K562 (cell line): ENCODE results near the gene C4orf54. TPM values are rescaled to one million over a fixed set of nuclear protein-coding genes. Genes with fewer than 3 reads are reported as not detected.

Source experiments
- ATAC-seq: fragments of 200-7000 bp; cut with Tn5 transposase; 3 replicates; pipeline ENCODE4 v1.9.1; 2020; ENCODE audit warnings: moderate library complexity
- BruUV-seq: library from RNA; stranded (reverse); fragments of 400-500 nt; replicated peaks from 2 replicates; lab custom pipeline; 2021; lab: Mats Ljungman, UMichigan
- CTCF ChIA-PET: fragments of 300-600 bp; formaldehyde crosslinking; extraction: SDS; loops from one replicate; lab custom pipeline; 2021; ENCODE audit warnings: low intra/inter-chr PET ratio; lab: Yijun Ruan, JAX
- POLR2A ChIA-PET: fragments of 300-600, 350-650 bp; sonication (Branson Sonifier 250); formaldehyde crosslinking; extraction: SDS; loops from one replicate; lab custom pipeline; 2021; ENCODE audit warnings: antibody characterized with exemption, inconsistent platforms; lab: Yijun Ruan, JAX
- DNase-seq, 4 experiments: peaks; one replicate each; pipeline versions ENCODE4 v3.0.0 to v3.0.0-alpha.2; 2011 to 2018; ENCODE audit warnings: low spot score in 3 of 4, mixed read lengths in 3 of 4; ENCODE audit errors: extremely low read depth in 1 of 4
- FAIRE-seq: peaks from 2 replicates; lab custom pipeline; 2011; peaks lifted over from hg19 to GRCh38; lab: Jason Lieb, UNC
- H2AFZ ChIP-seq: 2 replicates; pipeline ENCODE4 v1.6.0; 2011; ENCODE audit warnings: low read depth, low read length, control low read depth, inconsistent platforms
- H3K27ac ChIP-seq: fragments of 200-600 bp; 3 replicates; pipeline ENCODE4 v1.8.0; 2011; ENCODE audit warnings: low read depth, mild to moderate bottlenecking, control low read depth, inconsistent platforms, low read length, moderate library complexity, mixed read lengths; ENCODE audit errors: extremely low read depth
- H3K27me3 ChIP-seq, 2 experiments: fragments of 300-600 bp in 1 of 2; 2 replicates in 1 of 2; 3 replicates in 1 of 2; pipeline versions ENCODE4 v1.6.0 to v1.8.0; 2011; ENCODE audit warnings: inconsistent platforms in 2 of 2, low read length in 2 of 2, mild to moderate bottlenecking in 1 of 2, mixed read lengths in 1 of 2, moderate library complexity in 1 of 2; ENCODE audit not compliant: control insufficient read depth in 2 of 2, insufficient read depth in 2 of 2
- H3K36me3 ChIP-seq: fragments of 300-600 bp; 3 replicates; pipeline ENCODE4 v1.8.0; 2011; ENCODE audit warnings: mild to moderate bottlenecking, low read length, inconsistent platforms; ENCODE audit not compliant: control insufficient read depth, insufficient read depth
- H3K4me1 ChIP-seq, 2 experiments: fragments of 200-600 bp in 1 of 2; replicated peaks in 1 of 2; 2 replicates in 1 of 2; 3 replicates in 1 of 2; pipeline versions ENCODE4 v1.5.1 to v1.8.0; 2011; ENCODE audit warnings: inconsistent platforms in 2 of 2, low read length in 2 of 2, mild to moderate bottlenecking in 1 of 2, mixed read lengths in 1 of 2, moderate library complexity in 1 of 2; ENCODE audit not compliant: control insufficient read depth in 2 of 2, insufficient read depth in 2 of 2
- H3K4me2 ChIP-seq: 2 replicates; pipeline ENCODE4 v1.6.1; 2011; ENCODE audit warnings: low read length, control low read depth, inconsistent platforms, mixed read lengths; ENCODE audit not compliant: insufficient read depth
- H3K4me3 ChIP-seq: fragments of 200-600 bp; sonication (generic), shearing (Covaris generic); 2 replicates; pipeline ENCODE4 v1.5.1; 2016; ENCODE audit warnings: control low read depth, inconsistent platforms
- H3K79me2 ChIP-seq: fragments of 200-600 bp; 3 replicates; pipeline ENCODE4 v1.8.0; 2011; ENCODE audit warnings: low read length, inconsistent platforms; ENCODE audit not compliant: control insufficient read depth, insufficient read depth
- H3K9ac ChIP-seq, 2 experiments: 2 replicates each; pipeline versions ENCODE4 v1.6.0 to v1.6.1; 2011; ENCODE audit warnings: low read depth in 2 of 2, low read length in 2 of 2, control low read depth in 1 of 2, inconsistent platforms in 1 of 2, mild to moderate bottlenecking in 1 of 2, mixed read lengths in 1 of 2; ENCODE audit not compliant: insufficient read depth in 1 of 2
- H3K9me1 ChIP-seq: one replicate; pipeline ENCODE4 v1.6.0; 2011; ENCODE audit warnings: inconsistent platforms, mild to moderate bottlenecking, low read length, moderate library complexity; ENCODE audit not compliant: control insufficient read depth, insufficient read depth
- H3K9me3 ChIP-seq: replicated peaks from 2 replicates; pipeline ENCODE4 v1.5.1; 2011; ENCODE audit warnings: low read depth, low read length, inconsistent platforms; ENCODE audit not compliant: control insufficient read depth, insufficient read depth
- H4K20me1 ChIP-seq: replicated peaks from 2 replicates; pipeline ENCODE4 v1.6.1; 2011; ENCODE audit warnings: low read length, inconsistent platforms, mixed read lengths; ENCODE audit not compliant: control insufficient read depth, insufficient read depth
- ARHGAP35 ChIP-seq: fragments of 450-650 bp; IDR thresholded peaks from 2 replicates; pipeline ENCODE4 v1.6.1; 2018; ENCODE audit not compliant: partially characterized antibody
- DDX20 ChIP-seq: fragments of 450-650 bp; IDR thresholded peaks from 2 replicates; pipeline ENCODE4 v1.6.1; 2016; ENCODE audit warnings: missing genetic modification characterization, low read depth, mild to moderate bottlenecking, missing compliant biosample characterization, moderate library complexity
- EWSR1 ChIP-seq: fragments of 450-650 bp; IDR thresholded peaks from 2 replicates; pipeline ENCODE4 v1.6.1; 2018; ENCODE audit warnings: borderline replicate concordance, mild to moderate bottlenecking, low read depth, moderate library complexity; ENCODE audit not compliant: partially characterized antibody
- GTF2A2 ChIP-seq: IDR thresholded peaks from 2 replicates; pipeline ENCODE4 v1.6.1; 2016; ENCODE audit warnings: mild to moderate bottlenecking, missing genetic modification characterization, missing compliant biosample characterization
- MED1 ChIP-seq: sonication (generic); formaldehyde crosslinking; IDR thresholded peaks from 2 replicates; pipeline ENCODE4 v1.8.1; 2023; ENCODE audit warnings: missing genetic modification reagents, borderline replicate concordance
- RAD21 ChIP-seq, 2 experiments: fragments of 250-450 bp in 1 of 2; fragments of 450-650 bp in 1 of 2; sonication (Bioruptor Pico) in 1 of 2; formaldehyde crosslinking in 1 of 2; IDR thresholded peaks in 1 of 2; conservative IDR thresholded peaks in 1 of 2; 2 replicates each; pipeline versions ENCODE4 v1.4.0 to v1.8.0; 2020 to 2022; ENCODE audit warnings: mild to moderate bottlenecking in 2 of 2, moderate library complexity in 1 of 2
- ZFX ChIP-seq: sonication (generic); formaldehyde crosslinking; IDR thresholded peaks from 2 replicates; pipeline ENCODE4 v1.8.0; 2022; ENCODE audit warnings: mild to moderate bottlenecking, missing genetic modification reagents, moderate library complexity
- WGBS: fragments of 100-300 bp; shearing (Covaris generic); methylation state at CpG from one replicate; pipeline ENCODE4 v1.1.6; 2016; ENCODE audit warnings: low coverage, mixed read lengths; ENCODE audit not compliant: insufficient coverage; ENCODE audit errors: missing lambda C conversion rate; 5-methylcytosine and 5-hydroxymethylcytosine counted together
- in situ Hi-C: fragments of 300-500 bp; cut with MboI; formaldehyde crosslinking; loops from 4 replicates; pipeline ENCODE4 v1.15.0; 2018; ENCODE audit warnings: inconsistent platforms, mixed read lengths
- intact Hi-C: fragments of 100-400 bp; cut with micrococcal nuclease; formaldehyde crosslinking; loops from 2 replicates; pipeline ENCODE4 v1.14.2; 2022
- polyA plus RNA-seq, 8 experiments: library from polyadenylated mRNA; depleted of rRNA in 4 of 8; stranded (reverse) in 5 of 8; unstranded in 3 of 8; fragments of >200 nt; fragmentation: Nextera tagmentation in 2 of 8; fragmentation: Illumina TruSeq in 1 of 8; extraction: Ambion mirVana in 2 of 8; extraction: Trizol in 1 of 8; gene quantifications; 2 replicates each; pipeline versions ENCODE4 v1.2.1 to v1.2.3, GENCODE V29; 2011 to 2014; ENCODE audit warnings: inconsistent platforms in 1 of 8, missing spikeins in 1 of 8
- total RNA-seq, 7 experiments: library from RNA; depleted of rRNA in 6 of 7; stranded (reverse); fragments of >200 nt in 6 of 7; fragmentation: Illumina TruSeq in 2 of 7; extraction: Trizol in 2 of 7; gene quantifications; 2 replicates each; pipeline versions ENCODE4 v1.2.1 to v1.2.3, GENCODE V29; 2011 to 2021; ENCODE audit warnings: low replicate concordance in 1 of 7

C4orf54 gene
- total and polyA plus RNA-seq, 9 of the 15 experiments (the other 6 are each of a cell fraction or from before 2014, with no cell fraction given): not detected

DNA sequence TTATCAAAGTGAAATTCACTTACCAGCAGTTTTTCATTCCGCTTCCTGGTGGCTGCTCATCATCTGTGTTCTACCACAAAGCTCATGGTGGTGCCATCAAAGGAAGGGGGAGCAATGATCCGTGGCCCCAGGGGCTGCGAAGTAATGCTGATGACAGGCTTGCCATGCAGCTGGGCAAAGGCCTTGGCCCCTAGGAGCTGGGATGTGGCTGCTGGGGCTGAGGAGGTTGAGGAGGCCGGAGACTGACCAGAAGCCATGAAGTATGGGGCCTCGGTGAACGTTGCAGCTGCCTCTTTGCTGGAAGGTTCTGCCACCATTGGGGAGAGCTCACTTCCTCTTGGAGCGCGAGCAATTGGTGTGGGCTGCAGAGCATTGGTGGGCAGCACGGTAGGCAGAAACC lies 8.4 kb downstream of the C4orf54 start:
- Histone ChIP-seq H3K4me2 (no peak overlapping the region), H3K9me1 (no peaks in the 10 kb centered on the region), H3K9ac (no peak overlapping the region), H3K27ac (no peak overlapping the region), H3K27me3 (peaks cover 36 to 52% of the 10 kb centered on the region in 2 experiments), H4K20me1 (no peaks in the 10 kb centered on the region; the same call in 1 of the 2 replicates), H3K4me1 (peaks cover 0 to 18% of the 10 kb centered on the region in 2 experiments; a peak in 2 of 5 replicates), H2AFZ (no peak overlapping the region), H3K79me2 (no peaks in the 10 kb centered on the region), H3K4me3 (no peak overlapping the region), H3K36me3 (no peaks in the 10 kb centered on the region), H3K9me3 (no peaks in the 10 kb centered on the region)
- DNase-seq (no peak), FAIRE-seq (no peak), ATAC-seq (no peak)
- whole genome bisulfite sequencing: 5% methylated on average over 9 of the region's 9 CpGs
- TF ChIP-seq ARHGAP35: no peak
- no peak for TF ChIP-seq RAD21 (CRISPR knock-in tag; conservative IDR thresholded peaks at IDR 0.05 in 1 of 2, IDR thresholded peaks at IDR 0.05 in 1 of 2)
- TF ChIP-seq EWSR1: no peak
- no peak for TF ChIP-seq GTF2A2 (tag)
- ChIA-PET POLR2A (no interaction called here), CTCF (no interaction called here)
- no TSS peak for BruUV-seq
- intact Hi-C loops: no loop called here
- in situ Hi-C loops: no loop called here

DNA sequence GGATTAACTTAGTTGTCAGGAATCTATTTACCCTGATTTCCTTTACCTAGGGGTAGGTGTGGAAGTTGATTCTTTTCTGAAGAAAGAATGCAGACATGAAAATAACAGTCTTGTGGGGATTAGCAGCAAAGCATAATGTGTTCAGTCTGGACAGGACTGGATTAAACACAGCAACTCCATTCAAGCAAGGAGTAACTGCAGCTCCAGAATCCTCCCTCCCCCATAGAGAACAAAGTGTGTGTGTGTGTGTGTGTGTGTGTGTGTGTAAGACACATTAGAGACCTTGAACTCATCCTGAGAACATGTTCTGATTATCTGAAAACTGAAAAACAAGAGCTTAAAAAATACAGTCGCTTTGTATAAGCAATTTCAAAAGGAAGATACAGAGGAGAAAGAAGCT lies 9.3 kb downstream of the C4orf54 start:
- CTCF ChIA-PET: no interaction called here
- Histone ChIP-seq H3K4me2 (no peak overlapping the region), H3K27ac (no peak overlapping the region), H3K4me3 (no peak overlapping the region), H3K36me3 (no peaks in the 10 kb centered on the region), H3K9ac (no peak overlapping the region), H3K9me1 (no peaks in the 10 kb centered on the region), H3K27me3 (peaks cover 30 to 43% of the 10 kb centered on the region in 2 experiments), H4K20me1 (no peaks in the 10 kb centered on the region; the same call in 1 of the 2 replicates), H3K9me3 (no peaks in the 10 kb centered on the region), H3K4me1 (peaks cover 0 to 16% of the 10 kb centered on the region in 2 experiments; a peak in 2 of 5 replicates), H3K79me2 (no peaks in the 10 kb centered on the region), H2AFZ (no peak overlapping the region)
- no peak for ATAC-seq
- in situ Hi-C loops: no loop called here
- POLR2A ChIA-PET: no interaction called here
- DNase-seq: no peak
- intact Hi-C loops: no loop called here
- 0% methylated on average over 1 of the region's 1 CpG for WGBS
- no TSS peak for BruUV-seq
- TF ChIP-seq DDX20 (tag): no peak
- no peak for TF ChIP-seq ZFX (CRISPR knock-in tag)
- no peak for TF ChIP-seq MED1 (CRISPR knock-in tag)
- FAIRE-seq: no peak
